Measurements from ENCODE around the gene EVI5L.

EVI5L gene

GRCh38 chr19:7859831-7860713 is 30.1 kb downstream of the EVI5L start:
- no peak for DNase-seq (ENCODE audit: low spot score)
- FAIRE-seq: no peak

DNA sequence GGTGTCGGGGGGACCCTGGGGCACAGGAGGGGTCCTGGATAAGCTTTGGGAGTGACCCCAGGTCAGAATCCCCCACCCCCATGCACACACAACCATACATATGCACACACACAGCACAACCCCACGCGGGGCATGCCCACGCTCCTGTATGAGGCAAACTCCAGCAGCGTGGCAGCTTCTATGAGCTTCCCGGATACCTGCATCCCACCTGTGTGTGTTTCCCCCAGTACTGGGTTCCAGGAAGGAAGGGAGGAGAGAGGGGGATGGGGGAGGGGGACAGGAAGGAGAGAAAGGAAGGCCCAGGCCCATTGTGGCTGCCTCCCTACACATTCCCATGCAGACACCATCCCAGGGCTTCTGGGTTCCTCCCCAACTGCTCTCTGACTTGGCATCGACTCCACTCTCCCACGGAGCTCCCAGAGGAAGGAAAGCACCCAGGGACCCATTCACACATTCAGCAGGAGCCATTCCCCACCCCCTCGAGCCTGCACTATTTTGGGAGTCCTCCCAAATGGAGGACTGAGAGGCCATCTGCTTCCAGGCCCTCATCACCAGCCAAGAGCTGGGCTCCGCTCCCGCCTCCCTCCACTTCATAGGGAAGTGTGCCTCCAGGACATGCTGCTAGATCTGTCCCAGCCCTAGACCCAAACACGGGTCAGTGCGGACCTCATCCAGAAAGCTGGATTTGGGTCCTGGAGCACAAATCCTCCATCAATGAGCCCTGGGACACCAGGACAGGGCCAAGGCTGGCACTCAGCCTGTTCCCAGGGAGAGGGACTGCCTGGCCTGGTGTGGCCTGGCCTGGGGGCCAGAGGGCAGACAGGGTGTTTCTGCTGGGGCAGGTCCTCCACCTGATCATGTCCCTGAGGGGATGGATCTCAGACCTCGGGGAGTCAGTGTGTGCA is 30.9 kb downstream of the EVI5L start:
- no peak for DNase-seq (ENCODE audit: low spot score)
- no peak for FAIRE-seq

- DNase-seq (ENCODE audit: low spot score) (no peak), FAIRE-seq (no peak)
These were observed 31.8 kb downstream of the EVI5L start for GRCh38 chr19:7861619-7862412.

DNA sequence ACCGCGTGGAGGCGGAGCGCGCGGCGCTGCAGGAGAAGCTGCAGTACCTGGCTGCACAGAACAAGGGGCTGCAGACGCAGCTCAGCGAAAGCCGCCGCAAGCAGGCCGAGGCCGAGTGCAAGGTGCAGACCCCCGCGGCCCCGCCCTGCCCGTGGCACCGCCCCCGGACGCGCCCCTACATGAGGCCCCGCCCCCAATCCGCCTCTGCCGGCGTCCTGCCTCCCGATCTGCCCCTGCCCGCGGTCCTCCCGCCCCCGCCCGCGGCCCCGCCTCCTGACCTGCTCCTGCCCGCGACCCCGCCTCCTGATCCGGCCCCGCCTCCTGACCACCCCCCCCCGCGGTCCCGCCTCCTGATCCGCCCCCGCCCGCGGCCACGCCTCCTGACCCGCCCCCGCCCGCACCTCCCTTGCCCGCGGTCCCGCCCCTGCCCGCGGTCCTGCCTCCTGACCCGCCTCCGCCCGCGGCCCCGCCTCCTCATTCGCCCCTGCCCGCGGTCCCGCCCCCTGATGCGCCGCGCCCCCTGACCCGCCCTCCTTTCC is 32.5 kb downstream of the EVI5L start:
- DNase-seq (ENCODE audit: low spot score) (no peak), FAIRE-seq (no peak)

DNA sequence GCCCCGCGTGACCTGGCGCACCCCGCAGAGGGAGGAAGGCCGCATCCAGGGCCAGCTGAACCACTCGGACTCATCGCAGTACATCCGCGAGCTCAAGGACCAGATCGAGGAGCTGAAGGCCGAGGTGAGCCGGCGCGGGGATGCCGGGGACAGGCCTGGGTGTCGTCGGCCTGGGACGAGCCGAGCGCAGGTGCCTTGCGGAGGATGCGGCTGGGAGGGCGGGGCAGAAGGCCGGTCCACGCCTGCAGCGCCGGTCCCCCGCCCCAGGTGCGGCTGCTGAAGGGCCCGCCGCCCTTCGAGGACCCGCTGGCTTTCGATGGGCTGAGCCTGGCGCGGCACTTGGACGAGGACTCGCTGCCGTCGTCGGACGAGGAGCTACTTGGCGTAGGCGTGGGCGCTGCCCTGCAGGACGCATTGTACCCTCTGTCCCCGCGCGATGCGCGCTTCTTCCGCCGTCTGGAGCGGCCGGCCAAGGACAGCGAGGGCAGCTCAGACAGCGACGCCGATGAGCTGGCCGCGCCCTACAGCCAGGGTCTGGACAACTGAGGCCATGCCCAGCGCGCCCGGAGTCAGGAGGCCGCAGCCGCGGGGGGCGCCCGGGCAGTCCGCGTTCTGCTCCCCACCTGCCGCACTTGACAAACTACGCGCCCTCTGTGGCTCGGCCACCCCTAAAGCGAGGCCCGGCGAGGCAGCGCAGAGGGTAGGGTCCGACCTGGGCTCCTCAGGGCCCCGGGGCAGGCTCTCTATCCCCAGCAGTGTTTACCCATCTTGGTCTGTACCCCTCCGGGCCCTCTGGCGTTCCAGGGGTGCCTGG is 33.3 kb downstream of the EVI5L start:
- FAIRE-seq (no peak), DNase-seq (ENCODE audit: low spot score) (no peak)

DNA sequence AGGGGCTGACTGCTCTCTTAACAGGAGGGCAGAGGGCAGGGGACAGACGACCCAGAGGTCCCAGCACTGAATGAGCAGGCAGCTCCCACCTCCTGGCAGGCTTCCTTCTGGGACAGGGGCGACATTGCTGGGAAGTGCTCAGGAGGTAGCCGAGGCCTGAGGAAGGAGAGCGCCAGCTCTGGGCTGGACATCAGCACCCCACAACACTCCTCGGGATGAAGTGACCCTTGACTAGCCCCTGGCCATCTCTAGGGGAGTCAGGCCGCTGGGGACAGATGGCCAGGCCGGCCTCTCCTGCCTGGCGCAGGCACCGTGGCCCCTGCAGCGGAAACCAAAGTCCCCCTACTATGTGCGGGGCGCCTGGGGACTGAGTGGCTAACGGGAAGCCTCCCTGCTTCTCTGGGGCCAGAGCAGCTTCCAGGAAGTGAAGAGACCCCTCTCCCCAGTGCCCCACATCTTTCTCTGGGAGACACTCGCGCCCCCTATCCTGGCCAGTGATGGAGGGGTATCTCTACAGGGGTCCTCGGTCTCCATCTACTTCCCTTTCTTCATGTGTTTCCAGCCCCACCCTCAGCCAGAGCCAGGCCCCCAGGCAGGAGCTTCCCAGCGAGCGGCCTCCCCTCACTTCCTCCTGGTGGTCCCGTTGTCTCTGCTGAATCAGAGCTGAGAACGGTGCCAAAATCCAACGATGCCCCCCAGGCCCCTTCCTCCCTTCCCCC is 34.1 kb downstream of the EVI5L start:
- DNase-seq (ENCODE audit: low spot score) (no peak), FAIRE-seq (no peak)

DNA sequence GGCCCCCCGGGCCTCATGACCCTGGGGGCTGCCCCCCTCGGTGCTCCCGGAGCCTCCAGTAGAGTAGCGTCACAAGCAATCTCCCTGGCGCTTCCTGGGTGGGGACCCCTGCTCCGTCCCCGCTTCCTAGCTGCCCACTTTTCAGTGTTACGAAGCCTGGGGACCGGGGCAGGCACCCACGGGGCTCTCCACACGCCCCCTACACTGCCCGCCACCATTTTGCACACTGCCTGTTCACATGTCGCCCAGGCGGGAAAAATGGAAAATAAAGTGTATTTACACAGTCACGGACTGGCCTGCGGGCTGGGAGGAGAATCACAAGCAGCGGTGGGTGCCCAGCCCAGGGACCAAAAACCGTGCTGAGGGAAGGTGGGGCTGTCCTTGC is 34.7 kb downstream of the EVI5L start:
- FAIRE-seq (no peak), DNase-seq (ENCODE audit: low spot score) (no peak)

- DNase-seq (ENCODE audit: low spot score) (no peak), FAIRE-seq (no peak)
These were observed 35.4 kb downstream of the EVI5L start for GRCh38 chr19:7865262-7865911.

- FAIRE-seq (no peak), DNase-seq (ENCODE audit: low spot score) (no peak)
These were observed 36.5 kb downstream of the EVI5L start for GRCh38 chr19:7866399-7867091.

DNA sequence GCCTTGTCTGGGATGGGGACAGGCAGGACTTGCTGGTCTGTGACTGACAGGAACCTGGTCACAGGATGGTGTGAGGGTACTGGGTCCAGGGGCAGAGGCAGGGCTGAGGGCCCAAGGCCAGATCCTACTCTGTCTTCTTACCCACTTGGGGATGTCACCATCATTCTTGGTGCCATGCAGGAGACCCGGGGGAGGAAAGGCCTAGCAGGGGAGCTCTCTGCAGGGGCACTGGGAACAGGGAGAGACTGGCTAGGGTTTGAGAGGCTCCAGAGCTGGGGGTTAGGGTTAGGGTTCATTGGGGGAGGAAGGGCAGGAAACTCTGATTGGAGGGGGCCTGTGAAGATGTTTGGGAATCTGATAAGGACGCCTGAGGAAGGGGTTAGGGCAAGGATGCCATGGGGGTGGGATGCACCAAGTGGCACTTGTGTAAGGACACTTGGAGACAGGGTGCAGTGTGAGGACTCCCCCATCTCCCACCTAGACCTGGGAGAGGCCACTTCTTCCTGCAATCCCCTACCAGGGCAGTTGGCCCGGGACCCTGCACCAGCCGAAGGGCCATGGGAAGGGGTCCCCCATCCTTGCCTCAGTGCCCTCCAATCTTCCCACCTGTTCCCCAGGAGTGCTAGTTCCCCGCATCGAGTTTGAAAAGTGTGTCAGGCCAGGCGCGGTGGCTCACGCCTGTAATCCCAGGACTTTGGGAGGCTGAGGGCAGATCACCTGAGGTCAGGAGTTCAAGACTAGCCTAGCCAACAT is 37.2 kb downstream of the EVI5L start:
- FAIRE-seq (no peak), DNase-seq (ENCODE audit: low spot score) (no peak)

DNA sequence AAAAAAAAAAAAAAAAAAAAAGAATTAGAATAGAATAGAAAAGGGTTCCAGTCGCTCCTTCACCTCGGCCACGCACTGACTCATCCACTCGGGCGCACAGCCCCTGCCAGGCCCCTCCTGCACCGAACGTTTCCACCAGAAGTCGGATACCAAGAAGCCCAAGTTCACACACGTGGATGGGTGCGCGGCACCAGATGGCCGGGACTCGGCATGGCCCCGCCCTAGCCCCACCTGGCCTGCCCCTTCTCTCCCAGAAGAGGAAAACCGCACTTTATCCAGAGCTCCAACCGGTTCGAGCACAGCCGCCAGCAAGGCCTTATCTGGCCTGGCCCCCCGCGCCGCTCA is 38.3 kb downstream of the EVI5L start:
- DNase-seq (ENCODE audit: low spot score) (no peak), FAIRE-seq (no peak)

GRCh38 chr19:7868671-7869452 is 38.8 kb downstream of the EVI5L start:
- DNase-seq (ENCODE audit: low spot score) (peak; percentile 61), FAIRE-seq (peak; percentile 38)

GRCh38 chr19:7869453-7869909 is 39.5 kb downstream of the EVI5L start:
- DNase-seq (ENCODE audit: low spot score): no peak
- FAIRE-seq: no peak

DNA sequence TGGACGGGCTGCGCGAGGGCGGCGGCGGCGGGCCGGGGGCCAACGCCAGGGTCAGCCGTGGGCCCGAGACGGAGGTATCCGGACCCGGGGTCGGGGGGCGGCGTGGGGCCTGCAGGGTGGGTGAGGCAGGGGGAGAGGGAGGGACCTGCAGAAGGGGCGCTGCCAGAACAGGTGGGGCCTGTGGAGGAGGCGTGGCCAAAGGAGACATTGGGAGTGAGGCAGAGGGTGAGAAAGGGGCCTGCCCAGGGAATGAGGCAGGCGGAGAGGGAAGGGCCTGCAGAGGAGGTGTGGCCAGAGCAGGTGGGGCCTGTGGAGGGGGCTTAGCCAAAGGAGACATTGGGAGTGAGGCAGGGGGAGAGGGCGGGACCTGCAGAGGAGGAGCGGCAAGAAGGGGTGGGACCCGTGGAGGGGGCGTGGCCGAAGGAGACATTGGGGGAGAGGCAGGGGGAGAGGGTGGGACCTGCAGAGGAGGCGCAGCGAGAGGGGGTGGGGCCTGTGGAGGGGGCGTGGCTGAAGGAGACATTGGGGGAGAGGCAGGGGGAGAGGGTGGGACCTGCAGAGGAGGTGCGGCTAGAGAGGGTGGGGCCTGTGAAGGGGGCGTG is 40.0 kb downstream of the EVI5L start:
- DNase-seq (ENCODE audit: low spot score): no peak
- FAIRE-seq: no peak

DNA sequence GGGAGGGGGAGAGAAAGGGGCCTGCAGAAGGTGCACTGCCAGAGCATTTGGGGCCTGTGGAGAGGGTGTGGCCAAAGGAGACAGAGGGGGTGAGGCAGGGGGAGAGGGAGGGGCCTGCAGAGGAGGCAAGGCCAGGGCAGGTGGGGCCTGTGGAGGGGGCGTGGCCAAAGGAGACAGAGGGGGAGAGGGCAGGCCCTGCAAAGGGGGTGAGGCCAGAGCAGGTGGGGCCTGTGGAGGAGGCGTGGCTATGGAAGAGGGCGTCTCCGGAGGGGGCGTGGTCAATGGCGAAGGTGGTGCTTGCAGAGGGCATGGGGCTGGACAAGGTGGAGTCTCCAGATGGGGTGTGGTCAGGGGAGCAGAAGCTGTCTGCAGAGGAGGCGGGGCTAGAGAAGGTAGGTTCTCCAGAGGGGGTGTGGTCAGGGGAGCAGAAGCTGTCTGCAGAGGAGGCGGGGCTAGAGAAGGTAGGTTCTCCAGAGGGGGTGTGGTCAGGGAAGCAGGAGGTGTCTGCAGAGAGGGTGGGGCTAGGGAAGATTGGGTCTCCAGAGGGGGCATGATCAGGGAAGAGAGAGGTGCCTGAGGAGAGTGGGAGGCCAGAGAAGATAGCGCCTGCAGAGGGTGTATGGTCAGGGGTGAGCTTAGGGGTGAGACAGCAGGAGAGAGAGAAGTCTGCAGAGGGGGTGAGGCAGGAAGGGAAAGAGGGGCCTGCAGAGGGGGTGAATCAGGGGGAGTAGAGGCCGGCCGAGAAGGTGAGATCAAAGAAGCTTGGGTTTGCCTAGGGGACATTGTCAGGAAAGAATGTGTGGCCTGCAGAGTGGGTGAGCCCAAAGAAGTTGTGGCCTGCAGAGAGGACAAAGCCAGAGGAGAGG is 40.8 kb downstream of the EVI5L start:
- FAIRE-seq (no peak), DNase-seq (ENCODE audit: low spot score) (peak; percentile 60)

Measured in RCC 7860 (cell line).